Measurements from ENCODE around the gene RGS6. TPM values are rescaled to one million over a fixed set of nuclear protein-coding genes. Genes with fewer than 3 reads are reported as not detected.

The RGS6 gene
- total and polyA plus RNA-seq, 7 donors = 0.79 to 8.0 (median 1.6) TPM; not detected in 2

DNA sequence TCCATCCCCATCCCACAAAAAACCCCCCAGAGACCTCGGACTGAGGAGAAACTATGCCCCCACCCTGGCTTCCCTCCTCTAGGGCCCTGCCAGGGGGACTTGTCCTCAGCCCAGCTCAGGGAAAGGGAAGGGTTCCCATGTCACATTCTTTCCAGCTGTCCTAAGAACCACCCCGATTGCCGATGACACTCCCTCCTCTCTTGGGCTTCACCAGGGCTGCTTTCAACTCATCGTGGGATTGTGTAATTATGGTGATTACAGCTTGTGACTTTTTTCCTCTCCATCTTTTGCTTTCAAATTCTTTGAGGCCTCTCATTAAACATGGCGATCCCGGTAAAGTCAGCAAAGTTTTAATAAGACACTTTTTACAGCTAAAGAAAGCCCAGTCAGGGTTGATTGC lies 617.6 kb downstream of the RGS6 start:
- Histone ChIP-seq H3K27ac (no peak overlapping the region), H3K27me3 (peaks cover 0 to 13% (median 0%) of the 10 kb centered on the region in 3 donors), H3K36me3 (no peaks in the 10 kb centered on the region), H3K4me3 (no peak overlapping the region), H3K4me1 (no peaks in the 10 kb centered on the region), H3K9me3 (no peaks in the 10 kb centered on the region)
- TF ChIP-seq, protein P1, sequence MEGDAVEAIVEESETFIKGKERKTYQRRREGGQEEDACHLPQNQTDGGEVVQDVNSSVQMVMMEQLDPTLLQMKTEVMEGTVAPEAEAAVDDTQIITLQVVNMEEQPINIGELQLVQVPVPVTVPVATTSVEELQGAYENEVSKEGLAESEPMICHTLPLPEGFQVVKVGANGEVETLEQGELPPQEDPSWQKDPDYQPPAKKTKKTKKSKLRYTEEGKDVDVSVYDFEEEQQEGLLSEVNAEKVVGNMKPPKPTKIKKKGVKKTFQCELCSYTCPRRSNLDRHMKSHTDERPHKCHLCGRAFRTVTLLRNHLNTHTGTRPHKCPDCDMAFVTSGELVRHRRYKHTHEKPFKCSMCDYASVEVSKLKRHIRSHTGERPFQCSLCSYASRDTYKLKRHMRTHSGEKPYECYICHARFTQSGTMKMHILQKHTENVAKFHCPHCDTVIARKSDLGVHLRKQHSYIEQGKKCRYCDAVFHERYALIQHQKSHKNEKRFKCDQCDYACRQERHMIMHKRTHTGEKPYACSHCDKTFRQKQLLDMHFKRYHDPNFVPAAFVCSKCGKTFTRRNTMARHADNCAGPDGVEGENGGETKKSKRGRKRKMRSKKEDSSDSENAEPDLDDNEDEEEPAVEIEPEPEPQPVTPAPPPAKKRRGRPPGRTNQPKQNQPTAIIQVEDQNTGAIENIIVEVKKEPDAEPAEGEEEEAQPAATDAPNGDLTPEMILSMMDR (IDR thresholded peaks at IDR 0.05) = no peak
- TF ChIP-seq EP300 (IDR thresholded peaks at IDR 0.05) = no peak
- no peak for TF ChIP-seq POLR2A (IDR thresholded peaks at IDR 0.05)
- intact Hi-C loops (cut with DNase I) = no loop called here
- DNase-seq = peak; percentile 32
- WGBS, 2 donors = 80 to 81% methylated on average over 6 of the region's 6 CpGs

DNA sequence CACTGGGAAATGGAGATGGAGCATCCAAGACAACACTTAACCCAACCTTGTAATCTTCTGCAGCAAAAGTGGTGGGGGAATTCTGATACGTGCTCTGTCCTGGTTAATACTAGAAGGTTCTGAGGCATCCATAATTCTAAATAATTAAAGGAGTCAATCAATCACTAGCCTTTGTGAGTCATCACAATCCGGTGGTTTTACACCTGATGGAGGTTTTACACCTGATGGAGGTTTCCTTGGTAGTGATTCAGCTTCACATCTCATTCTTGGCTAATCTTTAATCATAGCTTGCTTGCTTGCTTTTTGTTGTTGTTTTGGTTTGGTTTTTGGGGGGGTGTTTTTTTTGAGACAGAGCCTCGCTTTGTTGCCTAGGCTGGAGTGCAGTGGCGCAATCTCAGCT lies 618.3 kb downstream of the RGS6 start:
- TF ChIP-seq EP300 (IDR thresholded peaks at IDR 0.05) (no peak), POLR2A (IDR thresholded peaks at IDR 0.05) (no peak), POLR2AphosphoS5 (IDR thresholded peaks at IDR 0.05) (no peak)
- TF ChIP-seq, protein P1 (IDR thresholded peaks at IDR 0.05) = no peak
- no peaks in the 10 kb centered on the region for H3K36me3 ChIP-seq
- intact Hi-C loops (cut with DNase I) = no loop called here
- WGBS, 2 donors = 91 to 93% methylated on average over 4 of the region's 4 CpGs
- H3K9me3 ChIP-seq = no peaks in the 10 kb centered on the region
- H3K27ac ChIP-seq = no peak overlapping the region
- no peak overlapping the region for H3K4me3 ChIP-seq
- H3K27me3 ChIP-seq = peaks cover 0 to 13% (median 0%) of the 10 kb centered on the region in 3 donors
- peak; percentile 1 for DNase-seq
- H3K4me1 ChIP-seq = no peaks in the 10 kb centered on the region

DNA sequence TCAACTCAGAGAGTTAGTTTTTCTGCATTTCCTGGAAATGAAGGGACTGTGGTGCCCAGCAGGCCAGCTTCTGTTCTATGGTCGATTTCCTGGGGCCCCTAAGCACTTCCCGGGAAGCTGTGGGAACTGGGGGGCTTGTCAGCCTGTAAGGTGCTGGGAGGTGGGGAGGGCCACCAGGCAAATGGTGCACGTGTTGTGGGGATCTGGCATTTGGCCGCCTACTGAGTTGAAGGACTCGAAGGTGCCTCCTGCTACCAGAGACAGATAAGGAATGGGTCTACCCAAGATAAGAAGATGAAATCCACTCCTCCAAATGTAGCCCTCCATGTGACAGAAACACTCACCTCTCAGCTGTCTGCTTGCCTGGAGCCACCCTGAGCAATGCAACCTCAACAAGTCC lies 620.0 kb downstream of the RGS6 start:
- no peaks in the 10 kb centered on the region for H3K4me1 ChIP-seq
- H3K27ac ChIP-seq = no peak overlapping the region
- H3K4me3 ChIP-seq = no peak overlapping the region
- DNase-seq = peak; percentile 19
- peaks cover 0 to 13% (median 0%) of the 10 kb centered on the region in 3 donors for H3K27me3 ChIP-seq
- no peaks in the 10 kb centered on the region for H3K36me3 ChIP-seq
- no peaks in the 10 kb centered on the region for H3K9me3 ChIP-seq
- 74 to 84% methylated on average over 5 of the region's 5 CpGs for whole genome bisulfite sequencing, 2 donors
- intact Hi-C loops (cut with DNase I) = no loop called here
- TF ChIP-seq POLR2A (IDR thresholded peaks at IDR 0.05) (no peak), EP300 (IDR thresholded peaks at IDR 0.05) (no peak), POLR2AphosphoS5 (IDR thresholded peaks at IDR 0.05) (no peak)
- TF ChIP-seq, protein P1 (IDR thresholded peaks at IDR 0.05) = no peak

DNA sequence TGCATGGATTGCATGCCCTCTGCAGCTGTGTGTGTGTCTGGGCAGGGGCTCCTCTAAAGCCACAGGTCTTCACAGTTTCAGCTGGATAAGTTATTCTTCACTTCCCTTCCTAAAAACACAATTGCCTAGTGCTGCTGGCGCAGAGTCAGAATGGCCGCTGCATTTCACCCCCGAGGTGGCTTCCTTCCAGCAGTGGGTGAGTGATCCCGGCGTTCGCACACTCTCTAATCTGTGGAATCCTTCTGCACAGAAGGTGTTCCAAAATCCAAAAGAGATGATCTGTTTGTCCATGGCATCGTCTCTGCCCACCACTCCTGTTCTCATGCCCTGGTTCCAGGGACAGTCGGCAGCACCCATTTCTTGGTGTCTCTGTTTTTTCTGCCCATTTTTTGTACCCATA lies 620.9 kb downstream of the RGS6 start:
- TF ChIP-seq POLR2A (IDR thresholded peaks at IDR 0.05) (no peak), POLR2AphosphoS5 (IDR thresholded peaks at IDR 0.05) (no peak), EP300 (IDR thresholded peaks at IDR 0.05) (no peak)
- TF ChIP-seq, protein P1 (IDR thresholded peaks at IDR 0.05) = no peak
- Histone ChIP-seq H3K36me3 (no peaks in the 10 kb centered on the region), H3K9me3 (no peaks in the 10 kb centered on the region), H3K27me3 (peaks cover 0 to 13% (median 0%) of the 10 kb centered on the region in 3 donors), H3K27ac (no peak overlapping the region), H3K4me1 (no peaks in the 10 kb centered on the region), H3K4me3 (no peak overlapping the region)
- WGBS, 2 donors = 82 to 90% methylated on average over 8 of the region's 8 CpGs
- DNase-seq = peak; percentile 19
- intact Hi-C loops (cut with DNase I) = no loop called here

DNA sequence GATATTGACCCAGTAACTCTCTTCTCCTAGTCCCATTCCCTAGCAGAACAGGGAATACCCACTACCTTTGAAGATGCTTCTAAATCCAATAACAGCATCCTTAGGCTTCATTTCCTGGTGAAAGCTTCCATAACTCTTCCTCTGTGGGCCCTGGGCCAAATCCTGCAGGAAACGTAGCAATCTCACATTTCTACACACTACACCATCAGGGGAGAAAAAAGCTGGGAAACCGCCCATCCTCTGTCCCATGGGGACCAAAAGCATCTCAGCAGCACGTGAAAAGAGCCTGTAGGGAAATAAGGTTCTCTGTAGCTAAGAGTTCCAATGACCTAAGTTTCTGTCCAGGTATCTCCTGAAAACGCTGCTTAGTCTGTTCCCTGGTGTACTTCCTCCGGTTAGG lies 621.4 kb downstream of the RGS6 start:
- no peaks in the 10 kb centered on the region for H3K4me1 ChIP-seq
- H3K36me3 ChIP-seq = no peaks in the 10 kb centered on the region
- peak; percentile 30 for DNase-seq
- H3K27me3 ChIP-seq = peaks cover 0 to 13% (median 0%) of the 10 kb centered on the region in 3 donors
- intact Hi-C loops (cut with DNase I) = no loop called here
- TF ChIP-seq, protein P1 (IDR thresholded peaks at IDR 0.05) = no peak
- TF ChIP-seq POLR2AphosphoS5 (IDR thresholded peaks at IDR 0.05) (no peak), POLR2A (IDR thresholded peaks at IDR 0.05) (no peak), EP300 (IDR thresholded peaks at IDR 0.05) (no peak)
- H3K27ac ChIP-seq = no peak overlapping the region
- no peak overlapping the region for H3K4me3 ChIP-seq
- WGBS, 2 donors = 75 to 80% methylated on average over 5 of the region's 5 CpGs
- no peaks in the 10 kb centered on the region for H3K9me3 ChIP-seq
